OCI-LY1 (cell line): ENCODE data around the gene SLC17A9.

ENCODE experiments used
- H2AFZ ChIP-seq: fragments of 200-600 bp; sonication (generic), shearing (Covaris generic); 2 replicates; pipeline ENCODE4 v1.6.0; 2014; ENCODE audit warnings: antibody characterized with exemption, mild to moderate bottlenecking, low read length
- H3F3A ChIP-seq: fragments of 200-600 bp; sonication (generic), shearing (Covaris generic); 2 replicates; pipeline ENCODE4 v1.6.0; 2014; ENCODE audit warnings: mild to moderate bottlenecking, antibody characterized with exemption, low read length, moderate library complexity; ENCODE audit not compliant: insufficient read depth
- H3K27ac ChIP-seq: fragments of 200-600 bp; sonication (generic); 2 replicates; pipeline ENCODE4 v1.5.1; 2014; ENCODE audit warnings: low read length, mixed run types, mild to moderate bottlenecking, low read depth; ENCODE audit not compliant: poor library complexity, severe bottlenecking
- H3K27me3 ChIP-seq: fragments of 200-600 bp; sonication (generic); 2 replicates; pipeline ENCODE4 v1.6.0; 2014; ENCODE audit warnings: antibody characterized with exemption, mild to moderate bottlenecking, low read length, moderate library complexity; ENCODE audit not compliant: insufficient read depth
- H3K36me3 ChIP-seq: fragments of 200-600 bp; sonication (generic); 2 replicates; pipeline ENCODE4 v1.6.1; 2014; ENCODE audit warnings: mild to moderate bottlenecking, antibody characterized with exemption, low read length, moderate library complexity, mixed read lengths; ENCODE audit not compliant: insufficient read depth
- H3K4me1 ChIP-seq: fragments of 200-600 bp; sonication (generic); 2 replicates; pipeline ENCODE4 v1.5.1; 2014; ENCODE audit warnings: mild to moderate bottlenecking, low read length, moderate library complexity; ENCODE audit not compliant: insufficient read depth, severe bottlenecking
- H3K4me2 ChIP-seq: fragments of 200-600 bp; sonication (generic), shearing (Covaris generic); 2 replicates; pipeline ENCODE4 v1.6.1; 2014; ENCODE audit warnings: low read length
- H3K4me3 ChIP-seq: fragments of 200-600 bp; sonication (generic); 2 replicates; pipeline ENCODE4 v1.5.1; 2014; ENCODE audit warnings: low read length, low read depth, mild to moderate bottlenecking, mixed read lengths; ENCODE audit not compliant: poor library complexity, severe bottlenecking
- H3K79me2 ChIP-seq: fragments of 200-600 bp; shearing (Covaris generic); 2 replicates; pipeline ENCODE4 v1.6.1; 2016; ENCODE audit warnings: mixed run types, low read length, mixed read lengths; ENCODE audit not compliant: insufficient read depth
- H3K9ac ChIP-seq: fragments of 200-600 bp; sonication (generic), shearing (Covaris generic); 2 replicates; pipeline ENCODE4 v1.6.1; 2014; ENCODE audit warnings: mild to moderate bottlenecking, low read length, mixed read lengths
- H3K9me2 ChIP-seq: fragments of 200-600 bp; sonication (generic), shearing (Covaris generic); 2 replicates; pipeline ENCODE4 v1.6.1; 2014; ENCODE audit warnings: low read depth, mild to moderate bottlenecking, low read length, mixed read lengths
- H3K9me3 ChIP-seq: fragments of 200-600 bp; shearing (Covaris generic); 2 replicates; pipeline ENCODE4 v1.6.1; 2014; ENCODE audit warnings: low read length, mixed read lengths
- H4K20me1 ChIP-seq: fragments of 200-600 bp; sonication (generic), shearing (Covaris generic); 2 replicates; pipeline ENCODE4 v1.6.0; 2016; ENCODE audit warnings: mild to moderate bottlenecking, low read length; ENCODE audit not compliant: insufficient read depth
- CTCF ChIP-seq: fragments of 200-600 bp; sonication (generic), shearing (Covaris generic); IDR thresholded peaks from 2 replicates; pipeline ENCODE4 v1.5.1; 2017; ENCODE audit warnings: mild to moderate bottlenecking, antibody characterized with exemption, low read length, moderate library complexity, mixed read lengths
- EZH2 ChIP-seq: fragments of 200-600 bp; sonication (generic), shearing (Covaris generic); IDR thresholded peaks from 2 replicates; pipeline ENCODE4 v1.8.0; 2017; ENCODE audit warnings: borderline replicate concordance, mixed run types, mild to moderate bottlenecking, antibody characterized with exemption, low read length, moderate library complexity, mixed read lengths

Gene SLC17A9

GRCh38 chr20:62962221-62962879, 9.8 kb downstream of the SLC17A9 start:
- Histone ChIP-seq H3K9me3 (no peaks in the 10 kb centered on the region), H4K20me1 (no peaks in the 10 kb centered on the region), H3K4me3 (no peak overlapping the region), H3F3A (no peaks in the 10 kb centered on the region), H2AFZ (no peak overlapping the region), H3K9ac (no peak overlapping the region), H3K9me2 (no peaks in the 10 kb centered on the region), H3K27ac (no peak overlapping the region), H3K79me2 (no peaks in the 10 kb centered on the region), H3K36me3 (peaks cover 36% of the 10 kb centered on the region), H3K4me2 (no peak overlapping the region), H3K4me1 (no peaks in the 10 kb centered on the region), H3K27me3 (no peaks in the 10 kb centered on the region)
- TF ChIP-seq CTCF = no peak
- TF ChIP-seq EZH2 = no peak

- no peak overlapping the region for H3K4me2 ChIP-seq
- H4K20me1 ChIP-seq = no peaks in the 10 kb centered on the region
- H3K27me3 ChIP-seq = no peaks in the 10 kb centered on the region
- peaks cover 29% of the 10 kb centered on the region for H3K36me3 ChIP-seq
- H3K9me2 ChIP-seq = no peaks in the 10 kb centered on the region
- H2AFZ ChIP-seq = no peak overlapping the region
- H3K79me2 ChIP-seq = no peaks in the 10 kb centered on the region
- H3K27ac ChIP-seq = no peak overlapping the region
- H3K4me1 ChIP-seq = no peaks in the 10 kb centered on the region
- no peak overlapping the region for H3K4me3 ChIP-seq
- H3K9me3 ChIP-seq = no peaks in the 10 kb centered on the region
- H3F3A ChIP-seq = no peaks in the 10 kb centered on the region
- no peak overlapping the region for H3K9ac ChIP-seq
- no peak for TF ChIP-seq EZH2
- no peak for TF ChIP-seq CTCF
Observed at GRCh38 chr20:62962891-62963613, 10.5 kb downstream of the SLC17A9 start.

- Histone ChIP-seq H4K20me1 (no peaks in the 10 kb centered on the region), H3K27ac (no peak overlapping the region), H3K4me2 (no peak overlapping the region), H3K27me3 (no peaks in the 10 kb centered on the region), H3K9me2 (no peaks in the 10 kb centered on the region), H3K9me3 (no peaks in the 10 kb centered on the region), H3K79me2 (no peaks in the 10 kb centered on the region), H3K4me3 (no peak overlapping the region), H3K4me1 (no peaks in the 10 kb centered on the region), H3K36me3 (peaks cover 29% of the 10 kb centered on the region), H3F3A (no peaks in the 10 kb centered on the region), H3K9ac (no peak overlapping the region), H2AFZ (no peak overlapping the region)
- no peak for TF ChIP-seq EZH2
- no peak for TF ChIP-seq CTCF
Observed at GRCh38 chr20:62963614-62964397, 11.3 kb downstream of the SLC17A9 start.
